Measurements from ENCODE around the gene FIBCD1. TPM values are rescaled to one million over a fixed set of nuclear protein-coding genes. Genes with fewer than 3 reads are reported as not detected.
"Not testable (repeated sequence)": the region's sequence is repeated elsewhere in the genome, so short reads cannot be mapped to it uniquely, and the experiment has no call there.

FIBCD1 gene
- total and polyA plus RNA-seq, 4 donors, result 0.97 to 7.7 (median 4.1) TPM

DNA sequence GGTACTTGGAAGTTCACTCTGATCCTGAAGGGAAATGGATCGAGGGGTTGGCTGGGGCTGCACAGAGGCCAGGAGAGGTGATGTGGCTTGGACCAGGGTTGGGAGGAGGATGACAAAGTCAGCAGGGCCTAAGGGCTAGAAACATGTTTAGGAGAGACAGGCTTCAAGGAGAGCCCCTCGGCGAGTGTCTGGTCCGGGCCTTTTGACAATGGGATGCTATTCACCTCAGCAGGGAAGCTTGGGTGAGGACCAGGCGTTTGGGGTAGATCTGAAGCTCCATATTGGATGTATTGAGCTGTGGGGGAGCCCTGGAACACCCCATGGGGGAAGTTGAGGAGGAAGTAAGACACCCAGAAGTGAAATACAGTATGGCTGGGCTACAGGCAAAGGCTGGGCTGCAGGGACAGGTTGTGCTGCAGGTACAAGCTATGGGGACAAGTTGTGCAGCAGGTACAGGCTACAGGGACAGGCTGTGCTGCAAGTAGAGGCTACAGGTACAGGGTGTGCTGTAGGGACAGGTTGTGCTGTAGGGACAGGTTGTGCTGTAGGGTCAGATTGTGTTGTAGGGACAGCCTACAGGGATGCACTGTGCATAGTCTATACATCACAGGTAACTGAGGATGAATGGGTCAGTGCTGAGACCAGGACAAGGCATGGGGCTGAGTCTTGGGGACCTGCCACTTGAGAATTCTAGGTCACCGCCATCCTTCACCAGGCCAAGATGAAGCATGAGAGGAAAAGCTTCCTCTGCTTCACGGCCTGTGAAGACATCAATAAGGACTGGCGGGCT lies 22.7 kb upstream of the FIBCD1 start:
- H3K36me3 ChIP-seq (ENCODE audit: control insufficient read depth in 4 of 4, insufficient read depth in 4 of 4, low read length in 4 of 4), result no peaks in the 10 kb centered on the region
- H3K27me3 ChIP-seq (ENCODE audit: control insufficient read depth in 3 of 3, insufficient read depth in 3 of 3, low read length in 2 of 3), result no peaks in the 10 kb centered on the region
- WGBS, 2 donors, result 86 to 94% methylated on average over 8 of the region's 8 CpGs
- ATAC-seq (ENCODE audit: insufficient read depth, low FRiP score) (no peak), DNase-seq (no peak)
- no peak overlapping the region for H3K4me3 ChIP-seq
- no peak overlapping the region for H3K9ac ChIP-seq (ENCODE audit: insufficient read depth in 1 of 2, low read length in 2 of 2)
- no peaks in the 10 kb centered on the region for H3K9me3 ChIP-seq (ENCODE audit: control insufficient read depth in 4 of 4, insufficient read depth in 3 of 4, low read length in 3 of 4)
- TF ChIP-seq, protein P1, sequence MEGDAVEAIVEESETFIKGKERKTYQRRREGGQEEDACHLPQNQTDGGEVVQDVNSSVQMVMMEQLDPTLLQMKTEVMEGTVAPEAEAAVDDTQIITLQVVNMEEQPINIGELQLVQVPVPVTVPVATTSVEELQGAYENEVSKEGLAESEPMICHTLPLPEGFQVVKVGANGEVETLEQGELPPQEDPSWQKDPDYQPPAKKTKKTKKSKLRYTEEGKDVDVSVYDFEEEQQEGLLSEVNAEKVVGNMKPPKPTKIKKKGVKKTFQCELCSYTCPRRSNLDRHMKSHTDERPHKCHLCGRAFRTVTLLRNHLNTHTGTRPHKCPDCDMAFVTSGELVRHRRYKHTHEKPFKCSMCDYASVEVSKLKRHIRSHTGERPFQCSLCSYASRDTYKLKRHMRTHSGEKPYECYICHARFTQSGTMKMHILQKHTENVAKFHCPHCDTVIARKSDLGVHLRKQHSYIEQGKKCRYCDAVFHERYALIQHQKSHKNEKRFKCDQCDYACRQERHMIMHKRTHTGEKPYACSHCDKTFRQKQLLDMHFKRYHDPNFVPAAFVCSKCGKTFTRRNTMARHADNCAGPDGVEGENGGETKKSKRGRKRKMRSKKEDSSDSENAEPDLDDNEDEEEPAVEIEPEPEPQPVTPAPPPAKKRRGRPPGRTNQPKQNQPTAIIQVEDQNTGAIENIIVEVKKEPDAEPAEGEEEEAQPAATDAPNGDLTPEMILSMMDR (IDR thresholded peaks at IDR 0.05; ENCODE audit: control extremely low read depth, extremely low read depth), result no peak
- H3K4me1 ChIP-seq (ENCODE audit: control insufficient read depth in 5 of 5, insufficient read depth in 5 of 5, low read length in 5 of 5), result no peaks in the 10 kb centered on the region
- no peak overlapping the region for H3K27ac ChIP-seq (ENCODE audit: low read depth in 1 of 2, low read length in 1 of 2)

DNA sequence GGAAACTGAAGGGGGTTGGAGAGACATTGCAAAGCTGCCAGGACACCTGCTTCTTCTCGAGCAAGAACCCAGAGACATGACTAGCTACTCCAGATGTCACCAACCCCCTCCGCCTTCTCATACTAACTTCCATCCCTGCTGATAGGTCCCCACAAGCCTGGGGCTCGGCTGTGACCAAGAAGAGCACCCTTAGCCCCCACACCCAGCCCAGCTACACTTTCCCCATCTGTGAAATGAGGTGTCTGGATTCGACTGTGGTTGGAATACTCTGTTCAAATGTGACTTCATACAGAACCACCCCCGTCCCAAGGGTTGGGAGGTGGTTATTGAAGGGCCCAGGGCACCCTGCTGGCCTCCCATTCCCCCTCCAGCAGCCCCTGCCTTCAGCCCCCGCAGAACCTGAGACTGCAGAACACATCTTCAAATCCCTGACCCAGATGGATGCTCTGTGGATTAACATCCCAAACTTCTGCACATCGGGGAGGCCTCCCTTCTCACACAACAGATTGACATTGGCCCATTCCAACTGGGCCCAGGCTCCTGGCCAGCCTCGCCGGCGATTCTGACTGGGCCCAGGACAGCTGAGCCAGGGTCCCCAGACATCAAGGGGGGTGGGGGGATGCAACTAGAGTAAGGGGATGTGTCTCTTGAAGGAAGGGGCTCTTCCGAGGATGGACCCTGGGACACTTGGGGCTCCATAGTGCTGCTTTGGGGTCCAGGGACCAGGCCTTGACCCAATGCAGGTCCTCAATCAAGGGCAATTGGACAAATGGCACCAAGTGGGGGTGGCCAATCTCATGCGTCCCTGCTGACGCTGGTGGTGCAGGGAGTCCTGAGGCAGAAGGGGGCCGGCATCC lies 21.7 kb upstream of the FIBCD1 start:
- 85 to 90% methylated on average over 14 of the region's 14 CpGs for WGBS, 2 donors
- H3K9me3 ChIP-seq (ENCODE audit: control insufficient read depth in 4 of 4, insufficient read depth in 3 of 4, low read length in 3 of 4), result no peaks in the 10 kb centered on the region
- H3K36me3 ChIP-seq (ENCODE audit: control insufficient read depth in 4 of 4, insufficient read depth in 4 of 4, low read length in 4 of 4), result no peaks in the 10 kb centered on the region
- no peak for DNase-seq
- no peaks in the 10 kb centered on the region for H3K4me1 ChIP-seq (ENCODE audit: control insufficient read depth in 5 of 5, insufficient read depth in 5 of 5, low read length in 5 of 5)
- TF ChIP-seq, protein P1 (IDR thresholded peaks at IDR 0.05; ENCODE audit: control extremely low read depth, extremely low read depth), result no peak
- H3K4me3 ChIP-seq, result no peak overlapping the region
- no peak overlapping the region for H3K27ac ChIP-seq (ENCODE audit: low read depth in 1 of 2, low read length in 1 of 2)
- no peak for ATAC-seq (ENCODE audit: insufficient read depth, low FRiP score)
- H3K9ac ChIP-seq (ENCODE audit: insufficient read depth in 1 of 2, low read length in 2 of 2), result no peak overlapping the region
- H3K27me3 ChIP-seq (ENCODE audit: control insufficient read depth in 3 of 3, insufficient read depth in 3 of 3, low read length in 2 of 3), result no peaks in the 10 kb centered on the region

DNA sequence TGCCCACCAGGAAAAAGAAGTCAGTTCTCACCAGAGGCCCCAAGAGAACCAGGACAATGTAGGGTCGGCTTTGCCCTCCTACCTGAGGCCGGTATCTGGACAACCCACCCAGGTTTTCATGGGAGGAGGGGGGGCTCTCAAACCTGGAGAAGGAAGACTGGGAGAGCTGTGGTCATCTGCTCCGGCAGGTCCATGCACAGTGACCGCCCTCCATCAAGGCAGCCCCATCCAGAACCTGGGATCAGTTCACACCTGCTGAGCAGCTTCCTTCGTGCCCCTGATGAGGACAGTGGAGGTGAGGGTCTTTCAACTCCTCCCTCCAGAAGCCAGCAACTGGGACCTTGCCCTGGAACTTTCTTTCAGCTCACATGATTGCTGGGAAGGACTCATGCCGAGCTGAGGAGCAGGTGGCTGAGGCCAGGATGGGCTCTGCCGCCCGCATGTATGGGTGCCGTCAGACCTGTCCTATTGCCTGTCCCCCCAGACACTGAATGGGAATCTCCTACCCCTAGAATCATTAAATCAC lies 20.8 kb upstream of the FIBCD1 start:
- 89 to 94% methylated on average over 9 of the region's 9 CpGs for WGBS, 2 donors
- no peaks in the 10 kb centered on the region for H3K4me1 ChIP-seq (ENCODE audit: control insufficient read depth in 5 of 5, insufficient read depth in 5 of 5, low read length in 5 of 5)
- no peak overlapping the region for H3K4me3 ChIP-seq
- no peak for ATAC-seq (ENCODE audit: insufficient read depth, low FRiP score)
- no peaks in the 10 kb centered on the region for H3K27me3 ChIP-seq (ENCODE audit: control insufficient read depth in 3 of 3, insufficient read depth in 3 of 3, low read length in 2 of 3)
- H3K9me3 ChIP-seq (ENCODE audit: control insufficient read depth in 4 of 4, insufficient read depth in 3 of 4, low read length in 3 of 4), result peaks cover 0 to 3% (median 0%) of the 10 kb centered on the region in 4 donors
- TF ChIP-seq, protein P1 (IDR thresholded peaks at IDR 0.05; ENCODE audit: control extremely low read depth, extremely low read depth), result no peak
- no peaks in the 10 kb centered on the region for H3K36me3 ChIP-seq (ENCODE audit: control insufficient read depth in 4 of 4, insufficient read depth in 4 of 4, low read length in 4 of 4)
- H3K9ac ChIP-seq (ENCODE audit: insufficient read depth in 1 of 2, low read length in 2 of 2), result no peak overlapping the region
- no peak overlapping the region for H3K27ac ChIP-seq (ENCODE audit: low read depth in 1 of 2, low read length in 1 of 2)
- DNase-seq, result no peak

DNA sequence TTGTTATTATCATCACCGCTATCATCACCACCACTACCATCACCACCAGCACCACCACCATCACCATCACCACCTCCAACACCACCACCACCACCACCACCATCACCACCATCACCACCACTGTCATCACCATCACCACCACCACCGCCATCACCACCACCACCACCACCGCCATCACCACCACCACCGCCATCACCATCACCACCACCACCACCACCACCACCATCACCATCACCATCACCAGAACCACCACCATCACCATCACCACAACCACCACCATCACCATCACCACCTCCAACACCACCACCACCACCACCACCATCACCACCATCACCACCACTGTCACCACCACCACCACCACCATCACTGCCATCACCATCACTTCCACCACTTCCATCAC lies 19.5 kb upstream of the FIBCD1 start:
- not testable (repeated sequence) for H3K4me1 ChIP-seq (ENCODE audit: control insufficient read depth in 5 of 5, insufficient read depth in 5 of 5, low read length in 5 of 5); H3K9me3 ChIP-seq (ENCODE audit: control insufficient read depth in 4 of 4, insufficient read depth in 3 of 4, low read length in 3 of 4); H3K9ac ChIP-seq (ENCODE audit: insufficient read depth in 1 of 2, low read length in 2 of 2); DNase-seq; H3K4me3 ChIP-seq; H3K27ac ChIP-seq (ENCODE audit: low read depth in 1 of 2, low read length in 1 of 2); H3K27me3 ChIP-seq (ENCODE audit: control insufficient read depth in 3 of 3, insufficient read depth in 3 of 3, low read length in 2 of 3); ATAC-seq (ENCODE audit: insufficient read depth, low FRiP score); H3K36me3 ChIP-seq (ENCODE audit: control insufficient read depth in 4 of 4, insufficient read depth in 4 of 4, low read length in 4 of 4)
- WGBS, 2 donors, result 92 to 98% methylated on average over 4 of the region's 4 CpGs

Data from lung (tissue), 12 donors.